HK-2 (cell line): ENCODE measurements around the gene SCT.
"Not testable (repeated sequence)": the region's sequence is repeated elsewhere in the genome, so short reads cannot be mapped to it uniquely, and the experiment has no call there.

Experiments used
- DNase-seq: peaks from one replicate; pipeline ENCODE4 v3.0.0-alpha.2; 2018; ENCODE audit not compliant: unreplicated experiment

Gene SCT

GRCh38 chr11:626475-627307 lies at the start of gene SCT:
TSS of gene SCT (minus strand) at chr11:627181. CDS start at chr11:627143, 38 bp downstream.
- no peak for DNase-seq

GRCh38 chr11:674406-674805 lies 47.4 kb upstream of the SCT start:
- no peak for DNase-seq

GRCh38 chr11:673866-674265 lies 46.9 kb upstream of the SCT start:
- no peak for DNase-seq

GRCh38 chr11:665704-666281 lies 38.8 kb upstream of the SCT start:
- DNase-seq = no peak

GRCh38 chr11:665062-665703 lies 38.2 kb upstream of the SCT start:
- DNase-seq = no peak

GRCh38 chr11:662689-663274 lies 35.8 kb upstream of the SCT start:
- DNase-seq = no peak

- DNase-seq = no peak
These were observed 33.9 kb upstream of the SCT start for GRCh38 chr11:660681-661444.

- no peak for DNase-seq
These were observed 33.3 kb upstream of the SCT start for GRCh38 chr11:660281-660680.

- DNase-seq = no peak
These were observed 32.6 kb upstream of the SCT start for GRCh38 chr11:659532-660085.

GRCh38 chr11:657691-658126 lies 30.7 kb upstream of the SCT start:
- no peak for DNase-seq

GRCh38 chr11:656866-657265 lies 29.9 kb upstream of the SCT start:
- no peak for DNase-seq

GRCh38 chr11:656426-656825 lies 29.4 kb upstream of the SCT start:
- DNase-seq = no peak

- peak; percentile 76 for DNase-seq
These were observed 28.2 kb upstream of the SCT start for GRCh38 chr11:655036-655726.

- DNase-seq = not testable (repeated sequence)
These were observed 27.5 kb upstream of the SCT start for GRCh38 chr11:654444-654843.

- no peak for DNase-seq
These were observed 26.9 kb upstream of the SCT start for GRCh38 chr11:653837-654236.

GRCh38 chr11:653136-653535 lies 26.2 kb upstream of the SCT start:
- DNase-seq = not testable (repeated sequence)

- no peak for DNase-seq
These were observed 23.5 kb upstream of the SCT start for GRCh38 chr11:650482-650881.

- DNase-seq = not testable (repeated sequence)
These were observed 20.7 kb upstream of the SCT start for GRCh38 chr11:647672-648158.

GRCh38 chr11:646214-646613 lies 19.2 kb upstream of the SCT start:
- DNase-seq = no peak

GRCh38 chr11:645536-645935 lies 18.6 kb upstream of the SCT start:
- no peak for DNase-seq
